GM19438 (cell line): ENCODE results near the gene ANKRD16.
A peak's percentile ranks its signal among the peaks of the same experiment; 100 is the strongest.

Experiments
- ATAC-seq: cut with Tn5 transposase; IDR thresholded peaks from one replicate; pipeline ENCODE4 v1.9.1; 2021; ENCODE audit warnings: low read depth; ENCODE audit not compliant: unreplicated experiment

Gene ANKRD16

DNA sequence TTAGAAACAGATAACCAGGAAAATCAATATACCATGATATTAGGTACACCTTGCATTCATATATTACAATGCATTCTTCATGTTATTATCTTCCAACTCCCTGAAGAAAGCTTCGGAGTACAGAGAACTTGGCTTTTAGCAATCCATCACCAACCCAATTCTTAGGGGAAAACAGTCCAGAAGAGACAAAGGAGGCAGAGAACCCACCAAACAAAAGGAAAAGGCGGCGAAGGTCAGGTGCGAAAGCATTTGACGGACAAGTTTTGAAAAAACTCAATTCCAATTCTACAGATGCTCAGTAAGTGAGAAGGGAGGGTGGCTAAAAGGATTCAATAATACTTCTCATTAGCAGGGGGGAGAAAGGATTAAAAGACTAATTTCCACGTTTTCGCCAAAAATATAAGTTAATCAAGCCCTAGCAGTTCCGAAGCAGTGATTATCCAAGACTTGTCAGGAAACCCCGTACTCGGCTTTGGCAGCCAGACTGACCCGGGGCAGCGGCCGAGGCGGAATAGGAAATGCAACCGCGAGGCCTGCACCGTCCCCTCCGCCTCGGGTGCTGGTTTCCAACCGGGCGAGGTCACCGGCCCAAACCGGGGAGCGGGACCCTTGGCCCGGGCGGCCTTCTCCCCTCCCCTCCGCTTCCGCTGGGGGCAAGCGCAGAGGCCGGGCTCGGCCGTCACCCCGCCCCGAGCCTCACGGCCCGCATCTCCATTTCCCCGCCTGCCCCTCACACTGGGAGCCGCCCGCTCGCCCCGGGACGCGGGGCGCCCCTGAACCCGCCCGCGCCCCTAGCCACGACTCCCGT is 77.2 kb downstream of the ANKRD16 start:
- peak; percentile 26 for ATAC-seq
